ENCODE measurements around the gene HNRNPM. TPM values are rescaled to one million over a fixed set of nuclear protein-coding genes. Genes with fewer than 3 reads are reported as not detected.

Gene HNRNPM
- total RNA-seq, 1 experiment from 2014 or later, result 298 TPM

GRCh38 chr19:8457827-8458226 lies 13.1 kb downstream of the HNRNPM start (continued):
- TF ChIP-seq ZFX (IDR thresholded peaks at IDR 0.05), result no peak
- no peak for TF ChIP-seq SIN3A (IDR thresholded peaks at IDR 0.05; ENCODE audit: low read depth)
- TF ChIP-seq RAD21 (IDR thresholded peaks at IDR 0.05; ENCODE audit: low read depth), result no peak
- TF ChIP-seq SRF (IDR thresholded peaks at IDR 0.05; ENCODE audit: low read depth), result no peak
- no peak for TF ChIP-seq ZNF274 (IDR thresholded peaks at IDR 0.05; ENCODE audit: low read depth, low read length)
- no peak for TF ChIP-seq MAX (IDR thresholded peaks at IDR 0.05)
- TF ChIP-seq JUND (IDR thresholded peaks at IDR 0.05), result no peak

- no peak for DNase-seq (ENCODE audit: low read depth, low spot score)
- TF ChIP-seq SRF (IDR thresholded peaks at IDR 0.05; ENCODE audit: low read depth) (no peak), REST (IDR thresholded peaks at IDR 0.05; ENCODE audit: low read depth) (no peak), RAD21 (IDR thresholded peaks at IDR 0.05; ENCODE audit: low read depth) (no peak), CBX3 (IDR thresholded peaks at IDR 0.05; ENCODE audit: low read depth) (no peak), SIN3A (IDR thresholded peaks at IDR 0.05; ENCODE audit: low read depth) (no peak), YY1 (IDR thresholded peaks at IDR 0.05; ENCODE audit: extremely low read depth, insufficient replicate concordance, low read depth, low read length) (no peak), ATF3 (IDR thresholded peaks at IDR 0.05) (no peak), TCF7L2 (IDR thresholded peaks at IDR 0.05; ENCODE audit: borderline replicate concordance, extremely low read depth, insufficient read depth, insufficient read length) (no peak), POLR2AphosphoS5 (IDR thresholded peaks at IDR 0.05; ENCODE audit: low read depth, low read length) (no peak), EZH2phosphoT487 (IDR thresholded peaks at IDR 0.05; ENCODE audit: borderline replicate concordance) (no peak), EGR1 (IDR thresholded peaks at IDR 0.05; ENCODE audit: low read depth) (no peak)
- Histone ChIP-seq H3K9me2 (ENCODE audit: insufficient read depth) (no peaks in the 10 kb centered on the region), H3K27ac (ENCODE audit: low read depth, low read length) (no peak overlapping the region), H4K20me1 (ENCODE audit: insufficient read depth) (peaks cover 90% of the 10 kb centered on the region), H3K4me3 (replicated peaks in 1 of 2; ENCODE audit: low read depth in 1 of 2, low read length in 2 of 2) (no peak overlapping the region), H3K9ac (ENCODE audit: low read length) (no peak overlapping the region), H3K4me1 (ENCODE audit: control insufficient read depth in 1 of 2, insufficient read depth in 2 of 2, low read length in 2 of 2) (peaks cover 10 to 23% of the 10 kb centered on the region in 2 experiments), H3K36me3 (ENCODE audit: control insufficient read depth in 1 of 2, insufficient read depth in 2 of 2, low read length in 2 of 2) (peaks cover 32 to 48% of the 10 kb centered on the region in 2 experiments), H3K27me3 (ENCODE audit: insufficient read depth, low read length) (no peaks in the 10 kb centered on the region), H3K79me2 (ENCODE audit: insufficient read depth, low read length) (peaks cover 100% of the 10 kb centered on the region), H2AFZ (ENCODE audit: low read depth, low read length, poor library complexity, severe bottlenecking) (no peak overlapping the region), H3K4me2 (ENCODE audit: low read length) (no peak overlapping the region), H3K9me3 (ENCODE audit: control insufficient read depth in 1 of 2, insufficient read depth in 1 of 2, low read depth in 1 of 2, low read length in 2 of 2) (no peaks in the 10 kb centered on the region)
- ChIA-PET CTCF (no interaction called here), POLR2A (no interaction called here), RAD21 (ENCODE audit: low non-redundant PET in 1 of 2, low total read pairs in 2 of 2, uncharacterized antibody in 2 of 2, unreplicated experiment in 2 of 2) (no interaction called here)
- BruUV-seq (replicated peaks), result no TSS peak
- ATAC-seq, result no peak
- intact Hi-C loops (cut with micrococcal nuclease), result no loop called here
Observed at GRCh38 chr19:8458380-8458779, 13.6 kb downstream of the HNRNPM start.

Data from HCT116 (cell line).